ENCODE results near the gene SAMD1. TPM values are rescaled to one million over a fixed set of nuclear protein-coding genes. Genes with fewer than 3 reads are reported as not detected.

Gene SAMD1
- total RNA-seq, 2 experiments from 2014 or later, result 124 to 128 TPM

- ChIA-PET POLR2A (no interaction called here), CTCF (ENCODE audit: unreplicated experiment) (no interaction called here)
- no peak for DNase-seq (ENCODE audit: low spot score)
- H3K79me2 ChIP-seq (ENCODE audit: insufficient read depth, low read depth, low read length), result peaks cover 15% of the 10 kb centered on the region; the same call in 1 of the 2 replicates
- TF ChIP-seq EZH2phosphoT487 (IDR thresholded peaks at IDR 0.05; ENCODE audit: borderline replicate concordance, low read depth, low read length), result no peak
- TF ChIP-seq, protein P1, sequence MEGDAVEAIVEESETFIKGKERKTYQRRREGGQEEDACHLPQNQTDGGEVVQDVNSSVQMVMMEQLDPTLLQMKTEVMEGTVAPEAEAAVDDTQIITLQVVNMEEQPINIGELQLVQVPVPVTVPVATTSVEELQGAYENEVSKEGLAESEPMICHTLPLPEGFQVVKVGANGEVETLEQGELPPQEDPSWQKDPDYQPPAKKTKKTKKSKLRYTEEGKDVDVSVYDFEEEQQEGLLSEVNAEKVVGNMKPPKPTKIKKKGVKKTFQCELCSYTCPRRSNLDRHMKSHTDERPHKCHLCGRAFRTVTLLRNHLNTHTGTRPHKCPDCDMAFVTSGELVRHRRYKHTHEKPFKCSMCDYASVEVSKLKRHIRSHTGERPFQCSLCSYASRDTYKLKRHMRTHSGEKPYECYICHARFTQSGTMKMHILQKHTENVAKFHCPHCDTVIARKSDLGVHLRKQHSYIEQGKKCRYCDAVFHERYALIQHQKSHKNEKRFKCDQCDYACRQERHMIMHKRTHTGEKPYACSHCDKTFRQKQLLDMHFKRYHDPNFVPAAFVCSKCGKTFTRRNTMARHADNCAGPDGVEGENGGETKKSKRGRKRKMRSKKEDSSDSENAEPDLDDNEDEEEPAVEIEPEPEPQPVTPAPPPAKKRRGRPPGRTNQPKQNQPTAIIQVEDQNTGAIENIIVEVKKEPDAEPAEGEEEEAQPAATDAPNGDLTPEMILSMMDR (conservative IDR thresholded peaks at IDR 0.05; ENCODE audit: low read length), result no peak
- intact Hi-C loops (cut with micrococcal nuclease; ENCODE audit: unreplicated experiment), result no loop called here
- H3K9me3 ChIP-seq (ENCODE audit: low read length), result no peaks in the 10 kb centered on the region
- peaks cover 41% of the 10 kb centered on the region for H3K36me3 ChIP-seq (ENCODE audit: insufficient read depth, low read length)
- H3K27ac ChIP-seq (ENCODE audit: low read depth, low read length, poor library complexity, severe bottlenecking), result no peak within 1 kb of the TSS
- H3K4me1 ChIP-seq (ENCODE audit: insufficient read depth, low read length, poor library complexity, severe bottlenecking), result peaks cover 22% of the 10 kb centered on the region
- no peaks in the 10 kb centered on the region for H3K9me2 ChIP-seq (ENCODE audit: insufficient read depth, low read length)
- H2AFZ ChIP-seq (ENCODE audit: low read length), result no peak within 1 kb of the TSS
- H3K4me2 ChIP-seq (ENCODE audit: low read length), result no peak within 1 kb of the TSS
- H4K20me1 ChIP-seq (ENCODE audit: insufficient read depth, low read length), result peaks cover 9% of the 10 kb centered on the region; the same call in 1 of the 2 replicates
- BruUV-seq (replicated peaks), result no TSS peak
- H3K4me3 ChIP-seq (ENCODE audit: low read depth, low read length, poor library complexity, severe bottlenecking), result no peak within 1 kb of the TSS
Measured at GRCh38 chr19:14085309-14085995, 5.1 kb downstream of the SAMD1 start, which contains the start of gene C19orf67. C19orf67 (minus strand) TSS chr19:14085783; CDS start chr19:14085627, 156 bp downstream.

DNA sequence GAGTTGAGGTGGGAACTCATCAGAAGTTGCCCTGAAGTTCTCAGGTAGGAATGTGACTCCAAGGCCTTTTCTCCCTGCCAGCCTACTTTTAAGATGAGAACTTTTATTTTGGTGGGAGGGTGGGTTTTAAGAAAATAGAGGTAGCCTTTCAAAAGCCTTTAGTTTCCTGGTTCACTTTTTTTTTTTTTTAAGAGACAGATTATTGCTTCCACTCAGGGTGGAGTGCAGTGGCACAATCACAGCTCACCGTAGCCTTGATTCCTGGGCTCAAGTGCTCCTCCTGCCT is 7.9 kb downstream of the SAMD1 start:
- Histone ChIP-seq H3K4me1 (ENCODE audit: insufficient read depth, low read length, poor library complexity, severe bottlenecking) (peaks cover 19% of the 10 kb centered on the region), H3K27ac (ENCODE audit: low read depth, low read length, poor library complexity, severe bottlenecking) (no peak overlapping the region), H4K20me1 (ENCODE audit: insufficient read depth, low read length) (no peaks in the 10 kb centered on the region), H2AFZ (ENCODE audit: low read length) (no peak overlapping the region), H3K9me2 (ENCODE audit: insufficient read depth, low read length) (no peaks in the 10 kb centered on the region), H3K4me3 (ENCODE audit: low read depth, low read length, poor library complexity, severe bottlenecking) (no peak overlapping the region), H3K4me2 (ENCODE audit: low read length) (no peak overlapping the region), H3K36me3 (ENCODE audit: insufficient read depth, low read length) (peaks cover 25% of the 10 kb centered on the region; the same call in 1 of the 2 replicates), H3K79me2 (ENCODE audit: insufficient read depth, low read depth, low read length) (no peaks in the 10 kb centered on the region), H3K9me3 (ENCODE audit: low read length) (no peaks in the 10 kb centered on the region)
- TF ChIP-seq, protein P1 (conservative IDR thresholded peaks at IDR 0.05; ENCODE audit: low read length), result no peak
- no peak for TF ChIP-seq EZH2phosphoT487 (IDR thresholded peaks at IDR 0.05; ENCODE audit: borderline replicate concordance, low read depth, low read length)
- intact Hi-C loops (cut with micrococcal nuclease; ENCODE audit: unreplicated experiment), result no loop called here
- CTCF ChIA-PET (ENCODE audit: unreplicated experiment), result no interaction called here
- no peak for DNase-seq (ENCODE audit: low spot score)
- no TSS peak for BruUV-seq (replicated peaks)
- POLR2A ChIA-PET, result no interaction called here
